Activated CD4-positive, alpha-beta T cell treated with anti-CD3 and anti-CD28 coated beads, Interleukin-2, amount 50 U/mL, for 48 hours (primary cell): ENCODE data around the gene CSTB.
A peak's percentile ranks its signal among the peaks of the same experiment; 100 is the strongest.

ENCODE experiments used
- DNase-seq, 2 experiments: peaks; one replicate each; pipeline ENCODE4 v3.0.0-alpha.2; 2020

The CSTB gene

DNA sequence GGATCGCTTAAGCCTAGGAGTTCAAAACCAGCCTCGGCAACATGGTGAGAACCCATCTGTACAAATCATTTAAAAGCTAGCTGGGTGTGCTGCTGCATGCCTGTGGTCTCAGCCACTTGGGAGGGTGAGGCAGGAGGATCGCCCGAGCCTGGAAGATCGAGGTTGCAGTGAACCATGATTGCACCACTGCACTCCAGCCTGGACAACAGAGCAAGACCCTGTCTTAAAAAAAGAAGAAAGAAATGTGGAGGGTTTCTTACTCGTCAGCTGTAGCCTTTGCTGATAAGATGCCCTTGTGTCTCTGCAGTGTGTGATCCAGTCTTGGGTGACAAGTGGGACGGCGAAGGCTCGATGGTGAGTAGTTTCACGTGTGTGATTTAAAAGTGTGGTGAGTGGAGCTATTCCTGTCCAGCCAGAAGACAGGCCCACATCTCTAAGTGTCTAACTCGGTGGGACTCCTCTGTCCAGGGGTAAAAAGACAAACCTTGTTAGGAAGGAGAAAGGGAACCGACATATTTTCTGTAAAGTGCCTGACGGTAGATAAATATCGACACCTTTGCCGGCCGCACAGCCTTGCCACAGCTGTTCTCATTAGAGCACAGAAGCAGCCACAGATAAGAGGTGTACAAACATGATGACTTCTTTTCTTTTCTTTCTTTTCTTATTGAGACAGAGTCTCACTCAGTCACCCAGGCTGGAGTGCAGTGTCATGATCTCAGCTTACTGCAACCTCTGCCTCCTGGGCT is 30.2 kb downstream of the CSTB start:
- no peak for DNase-seq

GRCh38 chr21:43744725-43745124 is 31.4 kb downstream of the CSTB start:
- no peak for DNase-seq

- no peak for DNase-seq
Measured at GRCh38 chr21:43743947-43744346, 32.2 kb downstream of the CSTB start.

- no peak for DNase-seq
Measured at GRCh38 chr21:43741423-43742096, 34.5 kb downstream of the CSTB start.

DNA sequence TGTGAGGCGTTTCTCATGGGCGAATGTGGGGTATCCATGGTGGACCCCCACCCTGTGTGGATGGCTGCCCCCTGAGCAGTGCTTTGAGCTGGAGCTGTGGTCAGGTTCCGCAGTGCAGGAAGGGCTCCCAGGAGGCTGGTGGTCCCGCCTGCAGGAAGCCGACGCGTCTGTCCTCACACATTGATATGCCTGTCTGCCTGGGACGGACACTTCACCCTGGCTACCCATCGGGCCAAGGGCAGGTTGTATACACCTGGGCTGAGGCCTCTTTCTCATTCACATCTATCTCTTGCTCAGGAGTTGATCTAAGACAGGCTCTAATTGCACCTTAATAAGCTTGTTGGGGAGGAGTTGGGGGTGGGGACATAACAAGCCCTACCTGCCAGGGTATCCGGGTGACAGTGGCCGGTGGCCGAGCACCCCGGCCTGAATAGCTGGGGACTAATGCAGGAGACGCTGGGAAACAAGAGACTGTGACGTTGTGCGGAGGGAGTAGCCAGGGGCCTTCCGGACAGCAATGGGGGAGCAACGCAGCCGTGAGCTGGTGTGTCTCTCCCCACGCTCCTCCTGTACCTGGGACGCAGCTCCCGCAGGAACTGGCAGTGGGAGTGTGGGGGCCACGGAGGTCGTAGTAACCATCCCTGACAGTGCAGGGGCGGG is 35.5 kb downstream of the CSTB start:
- no peak for DNase-seq

DNA sequence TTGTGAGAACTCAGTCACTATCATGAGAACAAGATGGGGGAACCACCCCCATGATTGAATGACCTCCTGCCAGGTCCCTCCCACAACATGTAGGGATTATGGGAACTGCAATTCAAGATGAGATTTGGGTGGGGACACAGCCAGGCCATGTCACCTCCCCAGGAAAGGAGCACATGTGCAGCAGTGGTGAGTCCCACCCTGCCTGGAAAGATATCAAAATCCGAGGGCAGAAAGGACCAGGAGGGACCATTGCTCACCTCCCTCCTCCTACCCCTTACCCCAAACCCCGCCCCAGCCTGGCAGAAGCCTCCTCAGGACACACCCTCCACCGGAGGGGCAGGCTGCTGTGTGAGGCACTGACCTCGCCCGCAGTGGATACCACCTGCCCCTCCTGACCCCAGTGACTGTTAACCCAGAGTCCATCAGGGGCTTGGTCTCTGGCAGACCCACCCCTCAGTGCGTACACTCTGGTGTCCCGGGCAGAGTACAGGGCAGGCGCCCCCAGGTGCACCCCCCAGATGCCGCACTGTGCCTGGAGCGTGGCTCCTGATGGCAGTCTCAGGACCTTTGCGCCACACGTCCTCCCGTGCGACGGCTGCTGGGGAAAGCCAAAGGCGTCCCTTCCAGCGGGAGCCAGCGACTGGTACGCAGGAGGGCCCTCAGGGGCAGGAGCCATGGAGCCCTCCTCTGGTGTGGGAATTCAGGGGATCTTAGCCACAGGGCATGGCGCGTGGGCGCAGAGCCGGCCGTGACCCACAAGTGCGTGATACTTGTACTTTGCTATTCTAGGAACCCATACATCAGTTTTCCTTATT is 36.3 kb downstream of the CSTB start:
- no peak for DNase-seq

- no peak for DNase-seq
Measured at GRCh38 chr21:43737158-43737950, 38.8 kb downstream of the CSTB start.

DNA sequence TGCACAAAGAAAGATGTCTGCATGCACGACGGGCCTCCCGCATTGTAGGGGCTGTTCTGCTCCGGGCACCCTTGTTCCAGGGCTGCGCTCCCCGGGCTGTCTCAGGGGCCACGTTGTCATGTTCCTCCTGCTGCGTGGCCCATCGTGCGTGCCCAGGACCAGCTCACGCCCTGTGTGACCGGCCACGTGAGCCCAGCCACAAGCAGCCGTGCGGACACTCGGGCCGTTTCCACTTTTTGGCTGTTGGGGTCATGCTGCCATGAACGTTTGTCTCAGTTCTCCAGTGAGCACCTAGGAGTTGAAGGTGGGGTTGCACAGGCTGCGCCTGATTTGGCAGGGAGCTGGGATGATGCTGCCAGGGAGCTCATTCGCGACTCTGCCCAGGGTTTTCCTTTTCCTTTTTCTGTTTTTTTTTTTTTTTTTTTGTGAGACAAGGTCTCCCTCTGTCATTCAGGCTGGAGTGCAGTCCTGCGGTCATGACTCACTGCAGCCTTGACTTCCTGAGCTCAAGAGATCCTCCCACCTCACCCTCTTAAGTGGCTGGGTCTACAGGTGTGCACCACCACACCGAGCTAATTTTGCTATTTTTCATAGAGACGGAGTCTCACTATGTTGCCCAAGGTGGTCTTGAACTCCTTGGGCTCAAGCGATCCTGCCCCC is 39.8 kb downstream of the CSTB start:
- DNase-seq = no peak

- DNase-seq = no peak
Measured at GRCh38 chr21:43735236-43736091, 40.6 kb downstream of the CSTB start.

GRCh38 chr21:43734928-43735229 is 41.2 kb downstream of the CSTB start:
- no peak for DNase-seq

DNA sequence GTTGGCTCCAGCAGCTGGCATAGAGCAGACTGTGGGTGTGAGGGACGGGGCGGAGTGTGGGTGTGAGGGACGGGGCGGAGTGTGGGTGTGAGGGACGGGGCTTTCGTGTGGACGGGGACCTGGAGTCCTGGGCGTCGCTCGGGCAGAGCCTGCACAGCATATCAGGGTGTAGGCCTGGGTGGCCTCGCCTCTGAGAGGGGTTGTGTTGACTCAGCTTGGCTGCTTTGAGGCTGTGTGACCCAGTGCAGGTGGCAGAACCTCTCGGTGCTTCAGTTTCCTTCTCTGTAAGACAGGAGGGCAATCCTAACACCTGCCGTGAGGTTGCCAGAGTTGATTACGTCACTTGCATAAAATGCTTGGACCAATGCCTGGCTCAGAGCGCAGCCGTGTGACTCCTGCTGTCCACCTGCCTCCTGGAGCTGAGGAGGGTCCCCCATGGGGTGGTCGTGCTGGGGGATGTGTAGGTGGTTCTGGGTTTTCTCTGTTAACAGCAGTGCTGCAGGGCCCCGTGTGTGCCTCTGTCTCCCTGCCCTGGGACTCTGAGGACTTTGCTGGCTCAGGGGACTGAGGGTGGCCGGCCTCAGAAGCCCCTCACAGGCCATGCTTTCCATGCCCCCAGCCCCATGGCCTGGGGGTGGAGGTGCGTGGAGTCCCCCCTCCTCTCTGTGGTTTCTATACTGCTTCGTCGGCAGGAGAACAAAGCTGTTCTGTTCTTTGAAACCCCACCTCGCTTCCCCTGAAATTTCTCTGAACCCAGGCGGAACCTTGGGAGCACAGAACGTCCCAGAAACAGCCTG is 41.8 kb downstream of the CSTB start:
- DNase-seq = peak in 1 of 2 experiments; percentile 33

DNA sequence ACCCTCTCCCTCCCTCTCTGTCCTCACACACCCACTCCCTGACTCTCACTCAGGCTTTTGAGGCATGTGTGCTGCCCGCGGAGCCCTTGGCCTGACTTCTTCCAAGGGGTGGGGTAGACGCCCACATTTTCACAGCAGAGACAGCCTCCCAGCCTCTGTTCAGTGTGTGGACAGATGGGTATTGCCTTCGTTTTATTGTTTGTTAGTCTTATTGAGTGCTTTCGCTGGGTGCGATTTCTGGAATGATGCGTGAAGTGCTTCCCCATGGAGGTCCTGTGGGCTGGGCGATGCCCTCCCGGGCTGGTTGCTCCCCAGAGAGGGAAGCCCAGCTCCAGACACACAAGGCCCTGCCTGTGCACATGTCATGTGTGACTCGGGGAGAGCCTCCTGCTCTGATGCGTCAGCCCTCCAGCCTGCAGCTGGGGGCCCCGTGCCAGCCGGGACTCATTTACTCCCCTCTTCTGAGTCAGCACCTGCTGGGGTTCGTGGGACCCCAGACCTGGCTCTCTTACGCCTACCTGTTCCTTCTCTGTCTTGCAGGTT is 42.5 kb downstream of the CSTB start:
- DNase-seq = peak in 1 of 2 experiments; percentile 25

DNA sequence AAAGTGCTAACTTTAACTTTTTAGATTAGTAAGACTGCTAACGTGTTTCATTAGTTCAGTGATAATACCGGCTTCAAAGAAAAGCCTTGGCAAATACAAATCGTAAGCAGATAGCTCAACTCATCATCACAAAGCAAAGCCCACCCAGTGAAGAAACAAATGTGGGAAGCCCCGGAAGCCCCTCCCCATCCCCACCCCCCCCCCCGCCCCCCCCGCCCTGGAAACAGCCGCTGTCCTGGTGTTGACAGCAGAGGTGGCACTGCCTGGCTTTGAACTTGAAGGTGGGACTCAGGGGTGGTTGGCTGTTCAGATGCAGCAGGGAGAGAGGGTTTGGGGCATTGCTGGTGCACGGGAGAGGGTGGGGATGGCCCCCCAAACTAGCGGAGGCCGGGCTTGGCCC is 43.0 kb downstream of the CSTB start:
- DNase-seq = no peak

DNA sequence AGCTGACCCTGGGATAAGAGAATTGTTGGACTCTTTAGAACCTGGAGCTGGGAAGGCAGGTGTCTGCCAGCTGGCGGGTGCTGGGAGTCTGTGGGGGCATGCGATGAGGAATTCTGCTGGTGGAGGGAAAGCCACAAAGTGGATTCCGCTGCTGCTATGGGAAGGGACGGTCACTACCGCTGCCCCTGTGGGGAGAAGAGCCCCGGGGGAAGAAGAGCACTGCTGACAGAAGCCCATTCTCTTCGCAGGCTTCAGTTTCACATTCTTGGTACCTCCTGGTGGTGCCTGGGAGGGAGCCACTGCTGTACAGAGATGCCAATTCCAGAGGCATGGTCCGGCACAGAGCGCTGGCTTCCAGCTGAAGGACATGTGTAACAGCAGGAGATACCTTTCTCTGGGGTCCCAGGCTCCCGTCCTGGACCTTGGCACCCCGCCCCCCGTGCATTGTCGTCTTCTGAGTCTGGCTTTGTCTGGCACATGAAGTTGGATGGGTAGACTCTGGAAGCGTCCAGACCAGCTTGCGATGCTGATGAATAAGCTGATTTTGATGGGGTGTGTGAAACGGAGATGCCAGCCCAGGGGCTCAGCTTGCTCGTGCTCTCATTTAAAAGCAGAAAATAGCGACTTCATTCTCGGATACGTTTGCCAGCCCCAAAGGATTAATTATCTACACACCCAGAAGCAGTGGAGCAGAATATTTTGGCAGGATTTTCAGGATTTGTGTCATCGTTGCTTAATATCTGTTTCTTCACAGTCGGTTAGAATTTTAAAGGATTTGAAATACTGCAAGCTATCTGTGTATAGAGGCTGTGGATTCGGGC is 44.0 kb downstream of the CSTB start:
- no peak for DNase-seq

DNA sequence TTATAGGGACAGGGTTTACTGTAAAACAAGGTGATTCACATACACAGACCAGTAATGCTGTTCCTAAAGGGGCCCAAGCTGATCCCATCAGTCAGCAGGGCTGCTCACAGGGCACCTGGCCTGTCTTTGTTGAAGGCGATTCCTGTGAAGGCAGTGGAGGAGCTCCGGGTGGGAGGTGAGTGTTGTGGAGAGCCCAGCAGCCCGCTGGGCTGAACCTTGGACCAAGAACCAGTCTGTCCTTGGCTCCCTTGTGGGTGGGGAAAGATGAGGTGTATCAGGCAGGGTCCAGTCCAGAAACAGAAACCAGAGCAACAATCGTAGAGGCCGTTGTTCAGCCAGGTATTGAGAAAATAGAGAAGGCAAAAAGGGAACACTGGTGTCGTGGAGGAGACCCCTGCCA is 44.6 kb downstream of the CSTB start:
- DNase-seq = no peak

- peak; percentile 88 to 91 for DNase-seq
Measured at GRCh38 chr21:43728467-43729390, 47.4 kb downstream of the CSTB start.

GRCh38 chr21:43728154-43728466 is 48.0 kb downstream of the CSTB start:
- no peak for DNase-seq
